Type B pancreatic cell (in vitro differentiated cells): Measurements from ENCODE around the gene RARRES2. TPM values are rescaled to one million over a fixed set of nuclear protein-coding genes. Genes with fewer than 3 reads are reported as not detected.
"Not testable (repeated sequence)": the region's sequence is repeated elsewhere in the genome, so short reads cannot be mapped to it uniquely, and the experiment has no call there.

Source experiments
- DNase-seq: peaks from one replicate; pipeline ENCODE4 v3.0.0; 2021; ENCODE audit warnings: mixed read lengths; ENCODE audit not compliant: unreplicated experiment; ENCODE audit errors: extremely low spot score
- H3K27ac Mint-ChIP-seq: 2 replicates; pipeline ENCODE4 v1.8.0; 2021; ENCODE audit warnings: mild to moderate bottlenecking, mixed read lengths
- H3K27me3 Mint-ChIP-seq: 2 replicates; pipeline ENCODE4 v1.8.0; 2021; ENCODE audit warnings: mixed read lengths
- H3K36me3 Mint-ChIP-seq: 2 replicates; pipeline ENCODE4 v1.8.0; 2021; ENCODE audit warnings: mixed read lengths
- H3K4me1 Mint-ChIP-seq: one replicate; pipeline ENCODE4 v1.8.0; 2021; ENCODE audit warnings: mixed read lengths; ENCODE audit not compliant: unreplicated experiment
- H3K4me3 Mint-ChIP-seq: 2 replicates; pipeline ENCODE4 v1.8.0; 2021; ENCODE audit warnings: mild to moderate bottlenecking, mixed read lengths
- H3K9me3 Mint-ChIP-seq: 2 replicates; pipeline ENCODE4 v1.8.0; 2021; ENCODE audit warnings: mixed read lengths
- total RNA-seq: library from RNA; stranded (reverse); gene quantifications from 2 replicates; pipeline ENCODE4 v1.2.1, GENCODE V29; 2021; ENCODE audit warnings: low replicate concordance

The RARRES2 gene
- total RNA-seq, 1 donor from 2014 or later = 109 TPM

GRCh38 chr7:150295027-150295426 lies 46.4 kb downstream of the RARRES2 start:
- not testable (repeated sequence) for H3K27me3 Mint-ChIP-seq

GRCh38 chr7:150290317-150290716 lies 51.1 kb downstream of the RARRES2 start:
- not testable (repeated sequence) for DNase-seq, H3K4me1 Mint-ChIP-seq, H3K4me3 Mint-ChIP-seq, H3K27me3 Mint-ChIP-seq, H3K9me3 Mint-ChIP-seq, H3K36me3 Mint-ChIP-seq, H3K27ac Mint-ChIP-seq

More at GRCh38 chr7:150295027-150295426, 46.4 kb downstream of the RARRES2 start:
- not testable (repeated sequence) for DNase-seq, H3K9me3 Mint-ChIP-seq, H3K36me3 Mint-ChIP-seq, H3K4me1 Mint-ChIP-seq
- Mint-ChIP-seq H3K4me3 (peak overlapping the region; percentile 36), H3K27ac (peak overlapping the region; percentile 25)

DNA sequence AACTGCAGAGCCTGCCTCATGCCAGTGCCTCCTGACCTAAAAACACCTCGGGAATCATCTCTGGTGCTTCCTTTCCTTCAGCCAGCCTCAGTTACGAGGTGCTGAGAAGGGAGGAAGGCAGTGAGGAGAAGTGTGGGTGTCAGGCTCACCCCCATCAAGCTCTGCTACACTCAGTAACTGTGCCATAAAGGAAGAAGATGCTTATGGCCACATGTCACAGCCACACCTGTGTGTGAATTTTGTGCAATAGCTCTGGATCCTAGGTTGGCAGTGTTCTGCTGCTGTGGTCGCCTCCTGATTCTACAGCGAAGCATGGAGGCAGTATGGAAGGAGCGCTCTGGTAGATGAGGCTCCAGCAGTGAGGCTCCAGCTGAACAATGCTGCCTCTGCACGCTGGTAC lies 52.6 kb downstream of the RARRES2 start:
- H3K27ac Mint-ChIP-seq = not testable (repeated sequence)

More for the DNA sequence above, 52.6 kb downstream of the RARRES2 start:
- not testable (repeated sequence) for H3K4me3 Mint-ChIP-seq, H3K4me1 Mint-ChIP-seq, DNase-seq, H3K36me3 Mint-ChIP-seq, H3K27me3 Mint-ChIP-seq, H3K9me3 Mint-ChIP-seq

Other genes with a start within 250 kb of the RARRES2 start
- 13.0 and 17.7 TPM in 2 replicates for gene LRRC61, start 18.3 kb downstream of the RARRES2 start, total RNA-seq
- 4.8 and 8.7 TPM in 2 replicates for gene ACTR3C, start 18.1 kb downstream of the RARRES2 start, total RNA-seq
- 142 and 154 TPM in 2 replicates for gene REPIN1, start 27.2 kb upstream of the RARRES2 start, total RNA-seq
- gene ZNF775, start 37.7 kb upstream of the RARRES2 start, total RNA-seq = 6.9 and 12.3 TPM in 2 replicates
- not detected in 2 replicates for gene GIMAP8, start 109.0 kb upstream of the RARRES2 start, total RNA-seq
- not detected in 2 replicates for gene GIMAP7, start 173.2 kb upstream of the RARRES2 start, total RNA-seq
- gene GIMAP4, start 225.8 kb upstream of the RARRES2 start, total RNA-seq = not detected in 2 replicates